GM23248 (cell line): ENCODE results near the gene NAV2. TPM values are rescaled to one million over a fixed set of nuclear protein-coding genes. Genes with fewer than 3 reads are reported as not detected.

Experiments used
- DNase-seq: peaks from one replicate; pipeline ENCODE4 v3.0.0-alpha.2; 2015
- H2AFZ ChIP-seq: fragments of 200-600 bp; sonication (generic); 2 replicates; pipeline ENCODE4 v1.6.1; 2016; ENCODE audit warnings: antibody characterized with exemption
- H3F3A ChIP-seq: fragments of 200-600 bp; sonication (generic); 2 replicates; pipeline ENCODE4 v1.6.1; 2016; ENCODE audit warnings: mild to moderate bottlenecking, antibody characterized with exemption, mixed run types; ENCODE audit not compliant: insufficient read depth
- H3K27ac ChIP-seq: fragments of 200-600 bp; sonication (generic); 2 replicates; pipeline ENCODE4 v1.5.1; 2016; ENCODE audit warnings: mild to moderate bottlenecking
- H3K27me3 ChIP-seq: fragments of 200-600 bp; sonication (generic); replicated peaks from 2 replicates; pipeline ENCODE4 v1.6.1; 2016; ENCODE audit warnings: mild to moderate bottlenecking; ENCODE audit not compliant: insufficient read depth
- H3K36me3 ChIP-seq: fragments of 200-600 bp; sonication (generic); 2 replicates; pipeline ENCODE4 v1.6.1; 2016; ENCODE audit warnings: low read depth, mild to moderate bottlenecking
- H3K4me1 ChIP-seq: fragments of 200-600 bp; sonication (generic); 2 replicates; pipeline ENCODE4 v1.6.1; 2016; ENCODE audit warnings: mild to moderate bottlenecking; ENCODE audit not compliant: insufficient read depth
- H3K4me2 ChIP-seq: fragments of 200-600 bp; sonication (generic); one replicate; pipeline ENCODE4 v1.6.1; 2016; ENCODE audit warnings: mild to moderate bottlenecking; ENCODE audit not compliant: unreplicated experiment
- H3K4me3 ChIP-seq: fragments of 200-600 bp; sonication (generic); 2 replicates; pipeline ENCODE4 v1.5.1; 2016; ENCODE audit warnings: mild to moderate bottlenecking
- H3K79me2 ChIP-seq: fragments of 200-600 bp; sonication (generic); 2 replicates; pipeline ENCODE4 v1.6.1; 2016; ENCODE audit warnings: mild to moderate bottlenecking; ENCODE audit not compliant: insufficient read depth
- H3K9ac ChIP-seq: fragments of 200-600 bp; sonication (generic); 2 replicates; pipeline ENCODE4 v1.6.1; 2016; ENCODE audit warnings: mild to moderate bottlenecking
- H3K9me2 ChIP-seq: fragments of 200-600 bp; sonication (generic); 2 replicates; pipeline ENCODE4 v1.6.1; 2016; ENCODE audit warnings: mixed run types, mild to moderate bottlenecking, moderate library complexity; ENCODE audit not compliant: insufficient read depth
- H3K9me3 ChIP-seq: fragments of 200-600 bp; sonication (generic); one replicate; pipeline ENCODE4 v1.6.1; 2017; ENCODE audit warnings: low read depth
- H4K20me1 ChIP-seq: fragments of 200-600 bp; sonication (generic); 2 replicates; pipeline ENCODE4 v1.6.0; 2016; ENCODE audit not compliant: insufficient read depth
- EZH2 ChIP-seq: fragments of 200-600 bp; sonication (generic); IDR thresholded peaks from 2 replicates; pipeline ENCODE4 v1.6.1; 2018; ENCODE audit warnings: antibody characterized with exemption, mild to moderate bottlenecking; ENCODE audit not compliant: insufficient read depth, poor library complexity, severe bottlenecking
- EZH2phosphoT487 ChIP-seq: fragments of 200-600 bp; sonication (generic); IDR thresholded peaks from 2 replicates; pipeline ENCODE4 v1.6.1; 2018; ENCODE audit warnings: antibody characterized with exemption, moderate library complexity, mild to moderate bottlenecking, low read depth; ENCODE audit not compliant: insufficient read depth
- WGBS, 2 experiments: methylation state at CpG; one replicate each; pipeline ENCODE4 v1.1.6; 2015 to 2017; ENCODE audit warnings: low lambda C conversion rate in 2 of 2, low coverage in 1 of 2; ENCODE audit errors: missing lambda C conversion rate in 2 of 2; 5-methylcytosine and 5-hydroxymethylcytosine counted together
- in situ Hi-C: fragments of 300-500 bp; cut with MboI; formaldehyde crosslinking; loops from 2 replicates; pipeline ENCODE4 v1.15.0; 2020
- polyA plus RNA-seq: library from polyadenylated mRNA; unstranded; fragments of >200 nt; fragmentation: Nextera tagmentation; extraction: Ambion mirVana; gene quantifications from 2 replicates; pipeline ENCODE4 v1.2.1, GENCODE V29; 2016
- total RNA-seq: library from RNA; depleted of rRNA; stranded (reverse); fragments of >200 nt; shearing (Covaris generic); gene quantifications from 2 replicates; pipeline ENCODE4 v1.2.3, GENCODE V29; 2014

NAV2 gene
- total and polyA plus RNA-seq, 2 experiments from 2014 or later, result 5.7 to 11.9 TPM

DNA sequence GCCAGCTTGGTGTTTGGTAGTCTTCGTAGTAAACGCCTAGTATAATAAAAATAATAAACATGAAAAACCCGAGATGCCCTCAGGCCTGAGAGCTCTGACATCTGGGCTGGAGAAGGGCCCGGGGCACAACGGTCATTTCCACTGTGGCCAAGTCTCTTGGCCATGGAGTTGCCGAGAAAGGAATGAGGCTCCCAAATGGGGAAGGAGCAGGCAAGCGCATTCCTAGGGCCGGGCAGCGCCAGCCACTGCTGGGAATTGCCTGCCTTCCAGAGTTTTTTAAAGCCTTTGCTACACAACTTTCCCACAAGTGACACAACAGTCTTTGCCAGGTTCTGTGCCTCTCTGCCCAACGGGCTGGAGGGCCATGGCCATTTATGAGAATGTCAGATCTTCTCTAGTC is 103.4 kb downstream of the NAV2 start:
- Histone ChIP-seq H3K4me1 (peaks cover 17% of the 10 kb centered on the region), H3K27me3 (no peaks in the 10 kb centered on the region), H3K4me3 (no peak overlapping the region), H3K9me2 (no peaks in the 10 kb centered on the region), H3K9me3 (no peaks in the 10 kb centered on the region), H3K9ac (no peak overlapping the region), H3F3A (peaks cover 14% of the 10 kb centered on the region; the same call in 1 of the 2 replicates), H3K4me2 (no peak overlapping the region), H3K79me2 (peaks cover 100% of the 10 kb centered on the region), H2AFZ (no peak overlapping the region), H3K27ac (no peak overlapping the region), H3K36me3 (no peaks in the 10 kb centered on the region), H4K20me1 (0 out of 2 replicates have a peak, but pooled peaks cover 3% of the 10 kb centered on the region)
- TF ChIP-seq EZH2, result no peak
- TF ChIP-seq EZH2phosphoT487, result no peak
- WGBS, 2 experiments, result 75 to 81% methylated on average over 10 of the region's 10 CpGs
- no peak for DNase-seq
- in situ Hi-C loops, result no loop called here

DNA sequence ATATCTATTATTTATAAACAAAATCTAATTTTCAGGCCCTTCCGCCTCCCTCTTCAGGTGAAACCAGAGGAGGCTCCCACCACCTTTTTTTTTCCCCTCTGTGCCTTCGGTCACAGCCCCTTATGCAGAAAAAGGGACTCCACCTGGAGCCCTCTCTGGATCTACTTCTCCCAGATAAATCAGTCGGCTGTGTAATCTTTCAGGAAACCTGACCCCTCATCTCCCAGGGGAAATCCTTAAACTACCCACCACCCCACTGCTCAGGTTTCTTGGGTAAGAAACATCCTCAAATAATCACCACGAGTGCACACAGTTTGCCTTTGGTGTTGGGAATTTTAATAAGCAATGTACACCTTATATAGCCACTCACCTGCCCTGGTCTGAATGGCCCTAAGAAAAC is 104.2 kb downstream of the NAV2 start:
- no peaks in the 10 kb centered on the region for H3K36me3 ChIP-seq
- H3F3A ChIP-seq, result peaks cover 14% of the 10 kb centered on the region; the same call in 1 of the 2 replicates
- WGBS, 2 experiments, result 75 to 76% methylated on average over 4 of the region's 4 CpGs
- H3K4me2 ChIP-seq, result no peak overlapping the region
- no peak for DNase-seq
- no peak overlapping the region for H3K27ac ChIP-seq
- H3K9ac ChIP-seq, result no peak overlapping the region
- H3K4me3 ChIP-seq, result no peak overlapping the region
- H3K79me2 ChIP-seq, result peaks cover 100% of the 10 kb centered on the region
- H3K27me3 ChIP-seq, result no peaks in the 10 kb centered on the region
- in situ Hi-C loops, result no loop called here
- TF ChIP-seq EZH2phosphoT487 (no peak), EZH2 (no peak)
- H3K9me3 ChIP-seq, result no peaks in the 10 kb centered on the region
- 0 out of 2 replicates have a peak, but pooled peaks cover 3% of the 10 kb centered on the region for H4K20me1 ChIP-seq
- no peak overlapping the region for H2AFZ ChIP-seq
- no peaks in the 10 kb centered on the region for H3K9me2 ChIP-seq
- H3K4me1 ChIP-seq, result peaks cover 12% of the 10 kb centered on the region

DNA sequence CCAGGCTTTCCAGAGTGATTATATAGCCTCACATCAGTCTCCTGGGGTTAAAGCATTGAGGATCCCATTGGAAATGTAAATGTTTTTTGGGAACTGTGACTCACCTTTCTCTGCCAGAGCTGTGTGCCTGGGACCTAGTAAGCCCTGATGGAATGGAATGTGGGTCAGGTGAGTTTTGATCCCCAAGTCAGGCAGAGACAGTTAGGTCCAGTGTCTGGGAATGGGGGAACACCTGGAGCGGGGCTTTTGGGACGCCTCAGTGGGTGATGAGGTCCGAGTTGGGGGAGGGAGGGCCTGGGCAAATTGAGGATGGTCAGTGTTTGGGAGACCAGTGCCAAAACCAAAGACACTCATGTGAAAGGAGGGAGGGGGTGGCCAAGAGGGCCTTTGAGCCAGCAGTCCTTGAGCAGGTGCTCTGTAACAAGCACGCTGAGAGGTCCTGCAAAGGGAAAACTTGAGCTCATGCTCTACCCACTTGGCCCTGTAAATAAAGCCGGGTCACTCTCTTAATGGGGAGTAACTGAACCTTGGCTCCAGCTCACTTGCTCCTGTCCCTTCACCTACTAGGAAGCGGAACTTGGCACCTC is 104.7 kb downstream of the NAV2 start:
- Histone ChIP-seq H3F3A (peaks cover 14% of the 10 kb centered on the region; the same call in 1 of the 2 replicates), H3K4me2 (no peak overlapping the region), H3K27ac (no peak overlapping the region), H3K79me2 (peaks cover 100% of the 10 kb centered on the region), H3K9ac (no peak overlapping the region), H3K9me2 (no peaks in the 10 kb centered on the region), H3K4me1 (peaks cover 12% of the 10 kb centered on the region), H3K4me3 (no peak overlapping the region), H3K9me3 (no peaks in the 10 kb centered on the region), H3K36me3 (no peaks in the 10 kb centered on the region), H3K27me3 (no peaks in the 10 kb centered on the region), H2AFZ (no peak overlapping the region), H4K20me1 (0 out of 2 replicates have a peak, but pooled peaks cover 3% of the 10 kb centered on the region)
- DNase-seq, result no peak
- TF ChIP-seq EZH2, result no peak
- TF ChIP-seq EZH2phosphoT487, result no peak
- in situ Hi-C loops, result no loop called here
- 96% methylated on average over 6 of the region's 6 CpGs for WGBS, 2 experiments

DNA sequence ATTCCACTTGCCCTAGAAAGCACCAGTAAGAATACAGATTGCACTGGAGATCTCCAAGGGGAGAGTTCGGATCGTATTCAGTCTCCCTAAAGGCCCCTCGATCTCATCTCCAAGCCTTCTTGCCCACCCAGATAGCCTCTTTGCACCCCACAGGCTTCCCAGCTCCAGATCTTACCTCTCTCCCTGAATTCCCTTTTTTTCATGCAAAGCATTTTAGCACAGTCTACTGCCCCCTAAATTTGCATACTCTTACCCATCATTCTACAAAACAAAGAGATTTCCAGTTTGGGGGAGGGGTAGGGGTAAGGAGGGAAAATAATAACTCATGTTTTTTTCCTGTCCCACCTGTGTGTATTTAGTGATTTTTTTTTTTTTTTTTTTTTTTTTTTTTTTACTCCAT is 105.2 kb downstream of the NAV2 start:
- Histone ChIP-seq H3K4me3 (no peak overlapping the region), H3K27ac (no peak overlapping the region), H3K4me2 (no peak overlapping the region), H3F3A (peaks cover 14% of the 10 kb centered on the region; the same call in 1 of the 2 replicates), H3K4me1 (peaks cover 12% of the 10 kb centered on the region), H3K9me3 (no peaks in the 10 kb centered on the region), H2AFZ (no peak overlapping the region), H3K9ac (no peak overlapping the region), H3K9me2 (no peaks in the 10 kb centered on the region), H3K27me3 (no peaks in the 10 kb centered on the region), H3K36me3 (no peaks in the 10 kb centered on the region), H3K79me2 (peaks cover 100% of the 10 kb centered on the region), H4K20me1 (0 out of 2 replicates have a peak, but pooled peaks cover 3% of the 10 kb centered on the region)
- in situ Hi-C loops, result no loop called here
- 81 to 86% methylated on average over 3 of the region's 3 CpGs for WGBS, 2 experiments
- no peak for TF ChIP-seq EZH2
- TF ChIP-seq EZH2phosphoT487, result no peak
- DNase-seq, result no peak
